Activated effector memory CD4-positive, alpha-beta T cell treated with Interleukin-2 at 50 U/mL for 16 hours (primary cell): ENCODE measurements around the gene ADGRG4.
"Not testable (repeated sequence)": the region's sequence is repeated elsewhere in the genome, so short reads cannot be mapped to it uniquely, and the experiment has no call there.

Experiments
- DNase-seq: peaks from one replicate; pipeline ENCODE4 v3.0.0-alpha.2; 2020

The ADGRG4 gene

DNA sequence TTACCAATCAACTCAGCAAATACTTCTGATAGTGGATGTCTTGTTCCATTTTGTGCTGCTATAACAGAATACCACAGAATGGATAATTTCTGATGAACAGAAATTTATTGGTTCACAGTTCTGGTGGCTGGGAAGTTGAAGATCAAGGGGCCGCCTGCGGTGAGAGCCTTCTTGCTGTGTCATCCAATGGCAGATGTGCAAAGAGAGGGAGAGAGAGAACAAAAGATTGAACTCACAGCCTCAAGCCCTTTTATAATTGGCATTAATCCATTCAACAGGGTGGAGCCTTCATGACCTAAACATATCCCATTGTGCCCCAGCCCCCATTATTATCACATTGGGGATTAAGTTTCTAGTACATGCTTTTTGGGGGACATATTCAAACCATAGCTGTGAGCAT lies 86.1 kb downstream of the ADGRG4 start:
- no peak for DNase-seq

DNA sequence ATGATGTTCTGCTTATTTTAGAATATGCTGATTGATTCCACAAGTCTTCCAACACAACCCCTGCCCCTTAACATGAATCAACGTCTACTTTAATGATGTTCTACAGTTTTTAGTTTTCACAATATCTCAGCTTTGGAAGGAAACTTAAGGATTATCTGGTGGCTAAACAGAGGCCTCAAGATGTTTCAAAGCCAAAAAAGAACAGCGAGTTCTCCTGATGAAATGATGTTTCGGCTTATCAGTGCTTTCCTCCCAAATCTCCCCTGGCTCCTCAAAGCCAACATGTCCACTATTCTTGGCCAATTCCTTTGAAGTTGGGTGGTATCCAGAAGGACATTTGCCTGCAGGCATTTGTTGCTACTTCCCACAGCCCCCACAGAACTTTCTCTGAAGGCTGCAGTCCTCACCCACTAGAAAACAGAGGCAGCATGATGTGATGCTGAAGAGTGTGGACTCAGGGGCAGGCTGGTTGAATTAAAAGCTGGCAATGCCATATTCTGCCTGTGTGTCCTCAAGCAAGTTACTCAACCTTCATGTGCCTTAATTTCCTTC lies 87.3 kb downstream of the ADGRG4 start:
- DNase-seq: no peak

DNA sequence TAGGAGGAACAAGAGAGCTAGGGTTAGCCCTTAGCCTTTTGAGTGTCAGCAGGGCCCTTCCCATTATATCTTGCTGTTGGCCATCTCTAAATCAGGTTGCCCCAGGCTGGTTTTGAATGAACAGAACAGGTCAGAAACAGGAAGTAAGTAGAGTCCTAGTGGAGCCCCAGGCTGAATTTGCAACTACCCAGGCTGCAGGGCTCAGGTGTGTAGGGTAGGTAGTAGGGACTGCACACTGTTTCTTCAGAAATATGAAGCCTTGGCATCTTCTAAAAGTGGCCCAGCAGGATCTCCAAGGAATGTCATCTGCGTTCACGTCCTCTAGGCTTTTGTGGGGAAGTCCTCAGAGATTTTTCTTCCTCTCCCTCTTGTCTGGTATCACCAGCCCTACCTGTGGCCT lies 90.2 kb downstream of the ADGRG4 start:
- DNase-seq: no peak

DNA sequence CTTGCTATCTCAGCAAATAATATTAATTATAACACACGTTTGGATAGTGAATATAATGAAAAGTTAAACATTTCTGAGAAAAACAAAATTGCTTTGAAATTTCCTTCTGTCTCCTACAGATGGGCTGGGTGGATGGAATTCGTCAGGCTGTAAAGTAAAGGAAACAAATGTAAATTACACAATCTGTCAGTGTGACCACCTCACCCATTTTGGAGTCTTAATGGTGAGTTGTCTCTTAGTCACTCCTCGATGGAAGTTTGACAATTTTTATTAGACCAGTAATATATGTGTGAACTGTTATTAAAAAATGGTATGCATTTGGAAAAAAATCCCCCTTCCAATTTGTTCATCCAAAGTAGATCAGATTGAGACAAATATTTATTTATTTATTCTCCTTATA lies 94.5 kb downstream of the ADGRG4 start:
- no peak for DNase-seq

DNA sequence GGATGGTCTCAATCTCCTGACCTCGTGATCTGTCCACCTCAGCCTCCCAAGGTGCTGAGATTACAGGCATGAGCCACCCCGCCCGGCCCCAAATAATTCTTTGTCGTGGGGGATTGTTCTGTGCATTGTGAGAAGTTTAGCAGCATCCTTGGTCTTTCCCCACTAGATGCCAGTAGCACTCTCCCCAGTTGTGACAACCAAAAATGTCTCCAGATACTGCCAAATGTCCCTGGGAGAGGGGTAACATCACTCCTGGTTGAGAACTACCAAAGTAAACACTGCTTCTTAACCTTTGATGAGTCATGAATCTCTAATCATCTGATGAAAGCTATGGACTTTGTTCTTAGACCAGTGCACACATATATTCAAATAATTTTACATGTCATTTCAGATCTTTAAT lies 96.2 kb downstream of the ADGRG4 start:
- no peak for DNase-seq

DNA sequence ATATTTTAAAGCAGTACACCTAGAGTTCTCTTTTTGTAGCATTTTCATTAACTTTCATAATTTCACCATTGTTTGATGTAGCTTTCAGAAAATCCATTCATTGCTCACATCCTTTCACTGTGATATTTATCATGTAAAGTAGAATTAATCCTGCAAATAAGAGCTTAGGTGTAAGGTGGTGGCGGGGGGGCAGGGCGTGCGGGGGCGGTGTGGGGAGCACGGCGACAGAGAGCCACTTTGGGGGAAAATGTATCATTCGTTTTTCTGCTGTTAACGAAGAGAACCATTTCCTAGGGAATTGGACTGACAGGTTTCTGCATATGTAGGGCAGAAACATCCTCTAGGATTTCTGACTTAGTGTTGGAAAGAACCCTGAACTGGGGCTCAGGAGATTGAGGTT lies 104.4 kb downstream of the ADGRG4 start:
- no peak for DNase-seq

DNA sequence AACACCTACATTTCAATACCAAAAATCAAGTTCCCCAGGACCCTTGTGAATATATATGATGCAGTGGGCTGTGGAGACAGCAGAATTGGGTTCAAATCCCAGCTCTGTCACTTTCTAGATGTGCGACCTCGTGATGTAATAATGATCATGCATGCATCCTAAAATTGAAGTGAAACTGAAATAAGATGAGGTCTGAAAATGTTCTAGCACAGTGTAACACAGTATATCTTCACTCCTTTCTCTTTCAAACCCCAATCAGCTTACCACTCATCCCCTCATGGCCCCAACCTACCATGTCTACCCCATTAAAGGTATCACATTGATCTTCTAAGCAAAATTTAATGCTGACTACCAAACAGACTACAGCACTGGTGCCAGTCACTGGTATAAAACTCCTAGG lies 117.0 kb downstream of the ADGRG4 start:
- no peak for DNase-seq

DNA sequence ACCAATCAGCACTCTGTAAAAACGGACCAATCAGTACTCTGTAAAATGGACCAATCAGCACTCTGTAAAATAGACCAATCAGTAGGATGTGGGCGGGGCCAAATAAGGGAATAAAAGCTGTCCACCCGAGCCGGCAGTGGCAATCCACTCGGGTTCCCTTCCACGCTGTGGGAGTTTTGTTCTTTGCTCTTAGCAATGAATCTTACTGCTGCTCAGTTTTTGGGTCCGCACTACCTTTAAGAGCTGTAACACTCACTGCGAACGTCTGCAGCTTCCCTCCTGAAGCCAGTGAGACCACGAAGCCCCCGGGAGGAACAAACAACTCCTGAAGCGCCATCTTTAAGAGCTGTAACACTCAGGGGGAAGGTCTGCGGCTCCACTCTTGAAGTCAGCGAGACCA lies 120.6 kb downstream of the ADGRG4 start:
- DNase-seq: no peak

DNA sequence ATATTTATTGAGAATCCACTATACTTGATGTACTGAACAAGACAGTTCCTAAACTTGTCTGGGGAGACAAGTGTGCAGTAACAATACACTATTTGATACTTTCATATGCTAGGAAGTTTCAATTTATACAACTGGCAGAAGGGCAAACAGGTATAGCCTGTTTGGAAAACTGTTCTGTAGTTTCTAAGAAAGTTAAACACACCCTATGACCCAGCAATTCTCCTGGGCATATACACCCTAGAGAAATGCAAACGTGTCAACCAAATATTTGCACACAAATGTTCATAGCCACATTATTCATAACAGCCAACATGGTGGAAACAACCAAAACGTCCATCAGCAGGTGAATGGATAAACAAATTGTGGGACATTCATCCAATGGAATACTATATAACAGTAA lies 123.0 kb downstream of the ADGRG4 start:
- DNase-seq: no peak

DNA sequence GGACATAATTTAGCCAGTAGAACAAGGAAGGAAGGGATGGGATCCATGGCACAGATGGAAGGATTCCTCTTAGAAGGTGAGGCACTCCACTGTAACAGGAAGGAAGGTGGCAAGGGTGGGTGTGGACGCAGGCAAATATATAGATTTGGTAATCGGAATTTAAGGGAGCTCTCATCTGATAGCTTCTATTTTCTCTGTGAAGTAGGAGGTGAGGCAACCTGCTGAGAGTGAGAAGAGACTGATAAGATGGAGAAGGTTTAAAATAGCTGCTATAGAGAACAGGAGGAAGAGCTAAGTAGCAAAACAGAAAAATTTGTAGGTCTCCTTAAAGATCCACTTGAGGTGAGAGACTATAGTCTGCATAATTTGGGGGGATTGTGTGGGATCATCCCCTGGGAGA lies 125.2 kb downstream of the ADGRG4 start:
- DNase-seq: no peak

DNA sequence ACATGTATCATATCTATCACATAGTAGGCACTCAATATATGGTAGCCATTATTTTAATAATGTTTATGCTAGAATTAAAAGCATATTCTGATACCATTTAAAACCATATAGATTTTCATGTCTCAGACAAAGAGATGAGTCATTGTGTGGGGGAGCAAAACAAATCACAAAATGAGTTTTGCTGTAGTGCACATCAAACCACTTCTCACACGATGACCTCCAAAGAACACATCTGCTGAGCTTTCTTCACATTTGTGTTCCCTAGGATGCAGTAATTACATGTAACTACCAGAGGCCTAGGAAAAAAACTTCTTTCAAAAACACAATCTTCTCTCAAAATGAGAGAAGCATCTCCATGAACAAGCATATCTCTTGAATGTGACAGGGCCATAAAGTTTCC lies 130.9 kb downstream of the ADGRG4 start:
- no peak for DNase-seq

DNA sequence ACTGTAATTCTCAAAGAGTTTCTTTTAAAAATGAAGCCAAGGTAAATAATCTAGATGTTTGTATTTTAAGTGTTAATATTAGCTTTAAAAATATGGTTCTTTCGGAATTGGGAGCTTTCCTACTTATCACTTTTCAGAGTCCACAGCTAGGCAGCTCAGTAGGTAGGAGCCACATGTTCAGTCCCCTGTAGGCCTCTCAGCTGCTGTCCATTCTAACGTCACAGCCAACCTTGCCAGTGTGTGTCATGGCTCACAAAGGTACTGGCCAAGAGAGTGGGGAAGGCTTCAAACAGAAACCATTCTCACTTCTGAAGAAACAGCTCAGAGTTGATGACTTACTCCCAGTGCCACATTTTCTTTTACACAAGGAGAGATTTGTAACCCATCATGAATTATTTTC lies 137.0 kb downstream of the ADGRG4 start:
- DNase-seq: no peak

DNA sequence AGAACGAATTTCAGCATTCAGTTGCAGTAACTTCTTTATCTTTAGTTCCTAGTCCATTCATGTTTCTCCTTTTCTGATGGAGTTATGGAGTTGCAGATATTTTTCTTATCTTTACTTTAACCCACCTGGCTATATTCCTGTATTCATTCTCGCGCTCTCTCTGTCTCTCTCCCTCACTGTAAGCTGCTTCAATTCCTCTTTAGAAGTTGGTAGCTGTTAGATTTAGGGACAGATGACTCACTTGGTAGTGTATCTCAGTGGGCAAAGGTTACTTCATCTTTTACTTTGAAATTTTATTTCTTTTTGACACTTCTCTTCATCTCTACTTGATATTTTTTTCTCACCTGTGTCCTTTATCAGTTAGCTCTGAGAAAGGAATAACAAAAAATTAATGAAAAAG lies 137.4 kb downstream of the ADGRG4 start:
- DNase-seq: no peak

DNA sequence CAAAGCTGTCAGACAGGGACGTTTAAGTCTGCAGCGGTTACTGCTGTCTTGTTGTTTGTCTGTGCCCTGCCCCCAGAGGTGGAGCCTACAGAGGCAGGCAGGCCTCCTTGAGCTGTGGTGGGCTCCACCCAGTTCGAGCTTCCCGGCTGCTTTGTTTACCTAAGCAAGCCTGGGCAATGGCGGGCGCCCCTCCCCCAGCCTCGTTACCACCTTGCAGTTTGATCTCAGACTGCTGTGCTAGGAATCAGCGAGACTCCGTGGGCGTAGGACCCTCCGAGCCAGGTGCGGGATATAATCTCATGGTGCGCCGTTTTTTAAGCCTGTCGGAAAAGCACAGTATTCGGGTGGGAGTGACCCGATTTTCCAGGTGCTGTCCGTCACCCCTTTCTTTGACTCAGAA lies 144.9 kb downstream of the ADGRG4 start:
- DNase-seq: not testable (repeated sequence)

DNA sequence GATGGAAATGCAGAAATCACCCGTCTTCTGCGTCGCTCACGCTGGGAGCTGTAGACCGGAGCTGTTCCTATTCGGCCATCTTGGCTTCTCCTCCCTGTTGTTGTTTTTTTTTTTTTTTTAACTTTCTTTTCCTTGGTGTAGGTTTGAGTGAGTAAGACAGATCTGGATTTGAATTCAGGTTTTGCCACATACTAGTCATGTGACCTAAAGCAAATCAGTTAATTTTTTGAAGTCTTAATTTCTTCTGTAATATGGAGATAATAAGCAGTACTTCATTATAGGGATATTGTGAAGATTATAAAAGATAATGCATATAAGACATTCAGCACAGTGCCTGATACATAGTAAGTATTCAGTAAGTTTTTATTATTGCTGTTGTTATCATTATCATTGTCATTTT lies 145.4 kb downstream of the ADGRG4 start:
- DNase-seq: no peak

DNA sequence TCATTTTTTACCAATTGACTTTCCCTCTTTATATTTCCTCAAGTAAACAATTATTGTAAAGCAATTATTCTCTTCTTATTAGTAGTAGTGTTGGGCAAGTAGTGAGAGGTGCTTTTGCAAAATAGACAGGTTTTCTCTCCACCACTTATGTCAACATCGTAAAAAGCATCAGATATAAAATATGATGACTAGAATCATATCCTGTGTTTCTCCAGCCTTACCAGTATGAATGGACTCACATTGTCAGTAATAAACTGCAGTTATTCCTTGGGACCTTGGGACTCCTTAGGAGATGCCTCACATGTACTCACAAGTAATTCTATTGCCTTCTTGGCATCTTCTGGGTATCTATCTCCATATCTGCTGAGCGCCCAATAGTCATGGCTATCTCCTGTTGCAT lies 146.5 kb downstream of the ADGRG4 start:
- DNase-seq: no peak

DNA sequence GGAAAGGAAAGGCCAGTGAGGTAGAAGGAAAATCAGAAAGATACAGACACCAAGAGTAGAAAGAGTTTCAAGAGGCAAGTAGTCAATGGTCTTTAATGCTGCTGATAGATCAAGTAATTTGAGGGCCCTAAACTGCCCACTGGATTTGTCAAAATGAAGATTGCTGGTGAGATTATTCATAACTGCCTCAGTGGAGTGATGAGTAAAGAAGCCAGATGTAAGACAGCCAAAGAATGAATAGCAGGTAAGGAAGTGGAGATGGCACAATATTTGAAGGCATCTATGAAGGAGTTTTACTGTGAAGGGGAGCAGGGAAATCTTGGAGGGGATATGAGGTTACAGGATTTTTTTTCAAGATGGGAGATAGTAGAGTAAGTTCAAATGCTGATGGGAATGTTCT lies 147.2 kb downstream of the ADGRG4 start:
- DNase-seq: no peak

DNA sequence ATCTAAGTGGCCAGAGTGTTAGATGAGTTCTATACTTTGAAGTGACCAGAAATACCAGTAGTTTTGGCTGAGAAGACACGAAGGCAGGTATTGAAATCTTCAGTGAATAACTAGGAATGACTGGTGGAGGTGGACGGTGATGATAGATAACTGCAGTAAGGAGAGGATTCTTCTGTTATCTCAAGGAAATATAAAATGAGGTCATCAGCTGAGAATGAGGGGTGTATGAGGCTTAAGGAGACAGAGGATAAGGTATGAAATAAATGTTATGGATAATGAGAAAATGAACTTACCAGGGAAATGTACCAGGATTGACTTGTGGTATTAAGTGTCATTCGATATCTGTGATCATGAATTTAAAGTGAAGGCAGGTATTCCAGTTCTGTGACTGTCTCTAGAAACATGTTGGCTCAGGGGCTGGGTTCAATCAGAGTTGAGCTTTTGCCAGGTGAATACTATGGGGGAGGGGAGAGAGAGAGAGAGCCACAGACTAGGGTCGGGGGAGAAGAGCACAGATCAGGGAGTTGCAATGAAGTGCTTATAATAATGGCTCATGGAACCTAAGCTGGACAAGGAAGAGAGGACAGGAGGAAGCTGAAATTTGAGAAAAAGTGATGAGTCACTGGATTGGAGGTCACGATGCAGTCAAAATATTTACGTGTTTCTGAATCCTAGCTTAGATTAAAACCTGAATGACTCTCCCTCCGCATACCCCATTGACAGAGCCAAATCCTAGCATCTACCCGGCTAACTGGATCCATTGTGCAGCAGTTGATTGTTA lies 149.5 kb downstream of the ADGRG4 start:
- no peak for DNase-seq

DNA sequence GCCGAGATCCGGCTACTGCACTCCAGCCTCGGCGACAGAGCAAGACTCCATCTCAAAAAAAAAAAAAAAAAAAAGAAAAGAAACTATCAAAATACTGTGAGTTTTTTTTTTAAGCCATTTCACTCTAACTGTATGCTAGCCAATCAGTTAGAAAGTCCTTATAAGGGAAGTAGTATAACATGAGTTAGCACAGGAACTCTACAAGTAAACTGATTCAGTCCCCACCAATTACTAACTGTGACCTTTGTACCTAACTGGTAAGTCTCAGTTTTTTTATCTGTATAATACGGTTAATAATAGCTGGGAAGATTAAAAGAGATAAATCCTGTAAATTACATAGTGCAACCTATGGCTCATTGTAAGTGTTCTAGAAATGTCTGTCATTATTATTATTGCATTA lies 151.9 kb downstream of the ADGRG4 start:
- no peak for DNase-seq

DNA sequence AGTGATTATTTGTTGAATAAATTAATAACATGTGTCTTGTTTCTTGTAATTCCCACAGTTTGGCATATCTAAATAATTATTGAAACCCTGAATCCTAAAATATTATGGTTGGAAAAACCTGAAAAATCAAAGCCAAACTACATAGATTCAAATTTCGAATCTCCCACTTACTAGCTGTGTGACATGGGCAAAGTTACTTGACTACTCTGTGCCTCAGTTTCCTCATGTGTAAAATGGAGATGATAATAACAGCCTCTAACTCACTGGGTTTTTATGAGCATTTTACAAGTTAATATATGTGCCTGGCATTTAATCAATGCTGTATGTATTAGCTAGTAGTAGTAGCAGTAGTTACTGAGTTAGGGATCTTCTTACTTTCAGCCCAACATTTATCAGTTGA lies 152.4 kb downstream of the ADGRG4 start:
- no peak for DNase-seq

DNA sequence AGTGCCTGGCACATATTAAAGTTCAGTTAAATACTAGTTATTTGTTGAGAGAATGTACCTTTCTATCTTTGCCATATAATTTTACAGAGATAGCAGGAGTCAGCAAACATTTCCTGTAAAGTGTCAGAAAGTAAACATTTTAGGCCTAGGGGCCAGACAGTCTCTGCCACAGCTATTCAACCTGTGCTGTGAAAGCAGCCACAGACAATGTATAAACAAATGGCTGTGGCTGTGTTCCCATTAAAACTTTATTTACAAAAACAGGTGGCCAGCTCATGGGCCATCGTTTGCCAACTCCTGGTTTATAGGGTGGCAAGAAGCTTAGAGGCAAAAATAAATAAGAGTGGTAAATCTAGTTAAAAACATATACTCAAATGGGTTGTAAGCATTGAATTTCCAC lies 153.0 kb downstream of the ADGRG4 start:
- DNase-seq: no peak

DNA sequence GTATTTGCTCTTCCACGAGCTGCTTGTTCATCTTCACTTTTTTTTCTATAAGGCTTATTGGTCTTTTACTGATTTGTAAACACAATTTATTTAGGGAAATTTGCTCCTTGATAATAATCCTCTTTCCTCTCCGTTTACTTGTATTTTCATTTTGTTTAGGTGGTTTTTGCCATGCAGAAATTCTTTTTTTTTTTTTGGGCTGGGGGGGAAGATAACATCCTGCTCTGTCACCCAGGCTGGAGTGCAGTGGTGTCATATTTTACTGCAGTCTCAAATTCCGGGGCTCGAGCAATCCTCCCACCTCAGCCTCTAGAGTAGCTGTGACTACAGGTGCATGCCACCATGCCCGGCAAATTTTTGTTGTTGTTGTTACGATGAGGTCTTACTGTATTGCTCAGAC lies 155.4 kb downstream of the ADGRG4 start:
- DNase-seq: no peak

DNA sequence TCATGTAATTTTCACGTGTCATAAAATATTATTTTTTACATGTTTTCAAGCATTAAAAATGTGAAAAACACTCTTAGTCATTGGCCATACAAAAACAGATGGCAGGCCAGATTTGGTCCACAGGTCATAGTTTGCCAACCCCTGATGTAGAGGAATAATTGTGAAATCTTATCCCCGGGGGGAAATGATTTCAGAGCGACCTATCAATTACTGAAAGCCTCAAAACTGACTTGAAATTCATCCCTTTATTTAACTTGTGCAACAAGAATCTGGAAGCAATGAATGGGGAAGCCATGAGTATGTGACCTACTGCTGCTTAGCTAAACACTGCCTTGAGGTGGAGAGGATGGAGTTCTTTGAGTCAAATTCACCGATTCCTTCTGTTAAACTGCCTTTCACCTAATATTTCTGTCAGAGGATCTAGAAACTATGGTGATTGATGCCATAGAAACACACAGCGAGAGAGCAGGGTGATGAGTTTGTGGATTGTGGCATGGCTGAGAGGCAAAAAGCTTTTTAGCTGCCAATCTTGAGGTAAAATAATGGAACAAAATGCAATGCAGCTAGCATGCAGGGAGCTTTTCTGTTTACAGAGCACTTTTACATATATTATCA lies 156.6 kb downstream of the ADGRG4 start:
- DNase-seq: no peak

DNA sequence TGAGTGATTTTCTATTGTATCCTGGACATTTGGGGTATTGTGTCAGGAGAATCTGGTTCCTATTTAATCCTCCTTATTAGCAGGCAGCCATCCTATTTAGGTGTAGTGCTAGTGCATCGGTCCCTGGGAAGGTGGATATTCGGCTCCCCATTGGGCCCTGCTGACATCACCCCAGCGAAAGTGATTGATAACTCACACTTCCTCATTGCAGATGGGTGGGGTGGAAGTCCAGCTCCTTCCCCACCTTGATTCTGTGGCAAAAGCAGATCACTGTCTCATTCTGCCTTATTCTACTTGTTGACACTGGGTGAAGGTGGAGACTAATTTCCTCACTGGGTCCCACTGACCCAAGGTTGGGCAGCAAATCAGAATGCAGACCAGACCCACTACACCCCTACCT lies 163.8 kb downstream of the ADGRG4 start:
- DNase-seq: no peak
